ENCODE data around the gene PKD1L1. TPM values are rescaled to one million over a fixed set of nuclear protein-coding genes. Genes with fewer than 3 reads are reported as not detected.

PKD1L1 gene
- polyA plus RNA-seq, 1 donor (not counting 4 experiments of a cell fraction or from before 2014, with no cell fraction given) = 0.04 TPM

DNA sequence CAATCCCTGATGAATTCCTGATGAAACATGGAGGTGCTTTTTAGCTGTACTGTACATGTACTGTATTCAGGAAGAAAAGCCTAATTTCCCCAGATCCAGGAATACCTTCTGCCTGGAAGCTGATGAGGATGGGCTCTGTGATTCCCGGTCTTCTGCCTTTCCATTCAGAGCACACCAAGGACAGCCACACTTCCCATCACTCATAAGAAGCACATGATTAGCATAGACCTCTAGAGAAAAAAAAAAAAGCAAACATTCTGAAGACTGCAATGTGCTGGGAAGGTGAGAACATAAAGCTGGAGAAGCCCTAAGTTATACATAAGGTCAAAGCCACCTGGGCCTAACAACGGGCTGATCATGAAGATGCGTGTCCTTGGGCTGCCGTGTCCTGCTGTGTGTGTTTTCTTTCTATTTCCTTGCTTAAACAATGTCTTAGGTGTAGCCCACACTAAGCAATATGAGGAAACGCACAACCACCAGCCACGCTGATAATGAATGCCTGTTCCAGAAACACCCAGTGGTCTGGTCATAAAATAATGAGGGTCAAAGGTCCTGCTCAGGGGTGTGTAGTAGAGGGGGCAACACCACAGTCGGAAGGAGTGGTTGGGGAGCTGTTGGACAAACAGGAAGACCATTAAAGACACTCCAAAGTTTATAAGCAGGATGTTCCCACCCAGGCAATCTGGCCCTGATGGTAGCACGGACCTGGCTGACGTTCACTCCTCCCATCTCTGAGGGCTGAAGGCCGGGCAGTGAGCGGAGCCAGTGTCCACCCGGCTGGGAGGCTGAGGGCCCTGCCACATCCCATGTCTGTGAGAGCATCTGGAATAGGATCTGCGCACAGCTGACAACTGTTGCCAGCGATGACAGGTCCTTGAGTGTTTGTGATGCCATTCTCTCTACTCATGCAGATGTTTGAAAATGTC, 7.9 kb downstream of the PKD1L1 start:
- H3K79me2 ChIP-seq (ENCODE audit: control insufficient read depth, insufficient read depth, low read length) = no peaks in the 10 kb centered on the region
- H3K4me1 ChIP-seq (ENCODE audit: control insufficient read depth, extremely low read depth, insufficient read depth, low read length) = no peaks in the 10 kb centered on the region
- no peak overlapping the region for H3K9ac ChIP-seq (ENCODE audit: control insufficient read depth, extremely low read depth, insufficient read depth, low read length)
- no peak overlapping the region for H3K27ac ChIP-seq (ENCODE audit: control insufficient read depth, insufficient read depth, low read length)
- H3K9me1 ChIP-seq (ENCODE audit: control insufficient read depth, extremely low read depth, insufficient read depth, low read length) = no peaks in the 10 kb centered on the region
- H4K20me1 ChIP-seq (ENCODE audit: control insufficient read depth, extremely low read depth, insufficient read depth, low read length) = no peaks in the 10 kb centered on the region
- H3K36me3 ChIP-seq (ENCODE audit: control insufficient read depth in 2 of 2, extremely low read depth in 1 of 2, insufficient read depth in 2 of 2, low read length in 2 of 2) = no peaks in the 10 kb centered on the region
- no peak for FAIRE-seq
- H2AFZ ChIP-seq (ENCODE audit: control insufficient read depth, low read length) = no peak overlapping the region
- dilution Hi-C loops (cut with MboI; ENCODE audit: extremely low pct_ligation_motif_present, low sequenced_read_pairs) = no loop called here
- no peak for DNase-seq (ENCODE audit: low read depth, low spot score)
- no peaks in the 10 kb centered on the region for H3K27me3 ChIP-seq (ENCODE audit: control insufficient read depth, extremely low read depth, insufficient read depth, low read length)
- H3K4me2 ChIP-seq (ENCODE audit: control insufficient read depth, extremely low read depth, insufficient read depth, low read depth, low read length) = no peak overlapping the region
- H3K9me3 ChIP-seq (ENCODE audit: control insufficient read depth, low read depth, low read length) = no peaks in the 10 kb centered on the region
- TF ChIP-seq, protein P1, sequence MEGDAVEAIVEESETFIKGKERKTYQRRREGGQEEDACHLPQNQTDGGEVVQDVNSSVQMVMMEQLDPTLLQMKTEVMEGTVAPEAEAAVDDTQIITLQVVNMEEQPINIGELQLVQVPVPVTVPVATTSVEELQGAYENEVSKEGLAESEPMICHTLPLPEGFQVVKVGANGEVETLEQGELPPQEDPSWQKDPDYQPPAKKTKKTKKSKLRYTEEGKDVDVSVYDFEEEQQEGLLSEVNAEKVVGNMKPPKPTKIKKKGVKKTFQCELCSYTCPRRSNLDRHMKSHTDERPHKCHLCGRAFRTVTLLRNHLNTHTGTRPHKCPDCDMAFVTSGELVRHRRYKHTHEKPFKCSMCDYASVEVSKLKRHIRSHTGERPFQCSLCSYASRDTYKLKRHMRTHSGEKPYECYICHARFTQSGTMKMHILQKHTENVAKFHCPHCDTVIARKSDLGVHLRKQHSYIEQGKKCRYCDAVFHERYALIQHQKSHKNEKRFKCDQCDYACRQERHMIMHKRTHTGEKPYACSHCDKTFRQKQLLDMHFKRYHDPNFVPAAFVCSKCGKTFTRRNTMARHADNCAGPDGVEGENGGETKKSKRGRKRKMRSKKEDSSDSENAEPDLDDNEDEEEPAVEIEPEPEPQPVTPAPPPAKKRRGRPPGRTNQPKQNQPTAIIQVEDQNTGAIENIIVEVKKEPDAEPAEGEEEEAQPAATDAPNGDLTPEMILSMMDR (optimal IDR thresholded peaks at IDR 0.05 in 1 of 3, IDR thresholded peaks at IDR 0.05 in 1 of 3, conservative IDR thresholded peaks at IDR 0.05 in 1 of 3; ENCODE audit: extremely low read depth in 1 of 3, insufficient read depth in 2 of 3, low read length in 3 of 3) = no peak
- no peak for TF ChIP-seq EZH2 (IDR thresholded peaks at IDR 0.05; ENCODE audit: low read length)
- no peak overlapping the region for H3K4me3 ChIP-seq (ENCODE audit: control insufficient read depth in 2 of 3, extremely low read depth in 1 of 3, insufficient read depth in 2 of 3, low read depth in 1 of 3, low read length in 3 of 3)

DNA sequence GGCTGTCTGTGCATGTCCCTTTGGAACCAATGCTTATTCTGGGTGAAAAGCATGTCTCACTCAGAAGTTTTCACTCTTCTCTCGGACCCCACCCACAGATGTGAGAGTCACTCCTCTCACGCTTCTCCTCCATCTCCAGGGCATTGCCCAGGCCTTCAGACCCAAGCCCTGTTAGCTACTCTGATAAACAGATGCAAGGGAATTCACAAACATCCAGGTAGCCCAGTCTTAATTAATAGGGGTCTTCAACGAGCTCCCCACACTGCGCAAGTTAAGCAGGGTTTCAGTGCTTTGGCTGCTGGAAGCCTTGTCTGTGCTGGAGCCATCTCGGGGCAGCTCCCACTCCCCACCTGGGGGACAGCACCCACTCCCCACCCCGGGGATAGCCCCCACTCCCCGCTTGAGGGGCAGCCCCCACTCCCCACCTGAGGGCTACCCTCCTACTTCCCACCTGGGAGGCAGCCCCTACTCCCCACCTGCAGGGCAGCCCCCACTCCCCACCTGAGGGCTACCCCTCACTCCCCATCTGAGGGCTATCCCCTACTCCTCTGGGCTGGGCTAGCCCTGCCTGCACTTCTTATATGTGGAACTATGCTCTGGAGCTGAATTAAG, 8.7 kb downstream of the PKD1L1 start:
- FAIRE-seq = no peak
- no peak overlapping the region for H3K27ac ChIP-seq (ENCODE audit: control insufficient read depth, insufficient read depth, low read length)
- no peak for TF ChIP-seq EZH2 (IDR thresholded peaks at IDR 0.05; ENCODE audit: low read length)
- TF ChIP-seq, protein P1 (optimal IDR thresholded peaks at IDR 0.05 in 1 of 3, IDR thresholded peaks at IDR 0.05 in 1 of 3, conservative IDR thresholded peaks at IDR 0.05 in 1 of 3; ENCODE audit: extremely low read depth in 1 of 3, insufficient read depth in 2 of 3, low read length in 3 of 3) = no peak
- H3K4me2 ChIP-seq (ENCODE audit: control insufficient read depth, extremely low read depth, insufficient read depth, low read depth, low read length) = no peak overlapping the region
- no peaks in the 10 kb centered on the region for H3K36me3 ChIP-seq (ENCODE audit: control insufficient read depth in 2 of 2, extremely low read depth in 1 of 2, insufficient read depth in 2 of 2, low read length in 2 of 2)
- no peaks in the 10 kb centered on the region for H3K9me3 ChIP-seq (ENCODE audit: control insufficient read depth, low read depth, low read length)
- no peak overlapping the region for H3K9ac ChIP-seq (ENCODE audit: control insufficient read depth, extremely low read depth, insufficient read depth, low read length)
- H3K79me2 ChIP-seq (ENCODE audit: control insufficient read depth, insufficient read depth, low read length) = no peaks in the 10 kb centered on the region
- H3K4me1 ChIP-seq (ENCODE audit: control insufficient read depth, extremely low read depth, insufficient read depth, low read length) = no peaks in the 10 kb centered on the region
- no peaks in the 10 kb centered on the region for H4K20me1 ChIP-seq (ENCODE audit: control insufficient read depth, extremely low read depth, insufficient read depth, low read length)
- H3K9me1 ChIP-seq (ENCODE audit: control insufficient read depth, extremely low read depth, insufficient read depth, low read length) = no peaks in the 10 kb centered on the region
- dilution Hi-C loops (cut with MboI; ENCODE audit: extremely low pct_ligation_motif_present, low sequenced_read_pairs) = no loop called here
- H3K4me3 ChIP-seq (ENCODE audit: control insufficient read depth in 2 of 3, extremely low read depth in 1 of 3, insufficient read depth in 2 of 3, low read depth in 1 of 3, low read length in 3 of 3) = no peak overlapping the region
- no peaks in the 10 kb centered on the region for H3K27me3 ChIP-seq (ENCODE audit: control insufficient read depth, extremely low read depth, insufficient read depth, low read length)
- no peak for DNase-seq (ENCODE audit: low read depth, low spot score)
- H2AFZ ChIP-seq (ENCODE audit: control insufficient read depth, low read length) = no peak overlapping the region
